H1 (cell line): Measurements from ENCODE around the gene FBXO44. TPM values are rescaled to one million over a fixed set of nuclear protein-coding genes. Genes with fewer than 3 reads are reported as not detected.

Experiments used
- CTCF ChIA-PET: fragments of 300-600 bp; sonication (Branson Sonifier 250); formaldehyde crosslinking; loops from one replicate; lab custom pipeline; 2021; ENCODE audit not compliant: partially characterized antibody; lab: Charles Lee
- POLR2A ChIA-PET: fragments of 300-600 bp; sonication (Branson Sonifier 250); formaldehyde crosslinking; loops from one replicate; lab custom pipeline; 2021; ENCODE audit warnings: inconsistent platforms; ENCODE audit not compliant: partially characterized antibody; lab: Charles Lee
- DNase-seq, 2 experiments: peaks; one replicate each; pipeline versions ENCODE4 v3.0.0 to v3.0.0-alpha.2; 2010 to 2022; ENCODE audit warnings: low spot score in 2 of 2, low read depth in 1 of 2, mixed read lengths in 1 of 2
- FAIRE-seq: peaks from 2 replicates; lab custom pipeline; 2011; peaks lifted over from hg19 to GRCh38; lab: Jason Lieb, UNC
- H2AFZ ChIP-seq: 2 replicates; pipeline ENCODE4 v1.8.1; 2012; ENCODE audit warnings: low read length, inconsistent platforms
- H2AK5ac ChIP-seq: 2 replicates; pipeline ENCODE4 v1.6.1; 2013; ENCODE audit warnings: low read depth, low read length
- H2BK120ac ChIP-seq: replicated peaks from 2 replicates; pipeline ENCODE3; 2013; ENCODE audit warnings: low read depth, low read length, inconsistent platforms
- H2BK12ac ChIP-seq: 2 replicates; pipeline ENCODE4 v1.6.1; 2013; ENCODE audit warnings: low read depth, low read length
- H2BK15ac ChIP-seq: 2 replicates; pipeline ENCODE4 v1.6.1; 2013; ENCODE audit warnings: low read length
- H2BK20ac ChIP-seq: 2 replicates; pipeline ENCODE4 v1.6.1; 2013; ENCODE audit warnings: low read length
- H2BK5ac ChIP-seq: 2 replicates; pipeline ENCODE4 v1.6.1; 2013; ENCODE audit warnings: low read depth, low read length
- H3K14ac ChIP-seq: 2 replicates; pipeline ENCODE4 v1.6.1; 2013; ENCODE audit warnings: inconsistent platforms; ENCODE audit not compliant: insufficient read length
- H3K18ac ChIP-seq: 2 replicates; pipeline ENCODE4 v1.6.1; 2013; ENCODE audit warnings: low read length; ENCODE audit errors: extremely low read depth
- H3K23ac ChIP-seq: 2 replicates; pipeline ENCODE4 v1.6.1; 2013; ENCODE audit warnings: inconsistent platforms; ENCODE audit not compliant: insufficient read length
- H3K23me2 ChIP-seq: 2 replicates; pipeline ENCODE4 v1.6.1; 2013; ENCODE audit warnings: low read depth, low read length
- H3K27ac ChIP-seq: 2 replicates; pipeline ENCODE4 v1.6.1; 2011; ENCODE audit warnings: low read depth, low read length, inconsistent platforms
- H3K27me3 ChIP-seq, 4 experiments: replicated peaks in 1 of 4; 1 replicate in 1 of 4; 2 replicates in 3 of 4; pipeline versions ENCODE4 v1.6.1 to v1.8.1; 2011 to 2013; ENCODE audit warnings: low read length in 3 of 4, mild to moderate bottlenecking in 3 of 4, inconsistent platforms in 2 of 4, mixed read lengths in 2 of 4, moderate library complexity in 1 of 4; ENCODE audit not compliant: control insufficient read depth in 3 of 4, insufficient read depth in 3 of 4; ENCODE audit errors: extremely low read depth in 1 of 4
- H3K36me3 ChIP-seq, 4 experiments: 2 replicates each; pipeline versions ENCODE4 v1.6.1 to v1.8.1; 2011 to 2013; ENCODE audit warnings: mild to moderate bottlenecking in 4 of 4, low read length in 3 of 4, moderate library complexity in 2 of 4, control low read depth in 1 of 4, inconsistent platforms in 1 of 4; ENCODE audit not compliant: insufficient read depth in 4 of 4, control insufficient read depth in 2 of 4
- H3K4ac ChIP-seq: replicated peaks from 2 replicates; pipeline ENCODE3; 2013; ENCODE audit warnings: low read length, low read depth, mixed read lengths, inconsistent platforms; ENCODE audit not compliant: insufficient read length
- H3K4me1 ChIP-seq, 4 experiments: replicated peaks in 1 of 4; 1 replicate in 1 of 4; 2 replicates in 3 of 4; pipeline versions ENCODE4 v1.6.1 to v1.8.1; 2011 to 2013; ENCODE audit warnings: low read length in 3 of 4, inconsistent platforms in 2 of 4, mixed read lengths in 1 of 4; ENCODE audit not compliant: insufficient read depth in 4 of 4, control insufficient read depth in 3 of 4
- H3K4me2 ChIP-seq, 2 experiments: 2 replicates each; pipeline versions ENCODE4 v1.6.1 to v1.8.1; 2011 to 2013; ENCODE audit warnings: low read depth in 2 of 2, low read length in 2 of 2, control low read depth in 1 of 2, inconsistent platforms in 1 of 2, mild to moderate bottlenecking in 1 of 2; ENCODE audit not compliant: insufficient read depth in 1 of 2
- H3K4me3 ChIP-seq, 4 experiments: fragments of 200-600, 300-600 bp in 1 of 4; sonication (generic), shearing (Covaris generic), sonication (Bioruptor Twin) in 1 of 4; 2 replicates each; pipeline versions ENCODE4 v1.5.1 to v1.8.1; 2011 to 2016; ENCODE audit warnings: low read length in 4 of 4, low read depth in 3 of 4, control low read depth in 2 of 4, inconsistent platforms in 2 of 4, mild to moderate bottlenecking in 2 of 4, mixed read lengths in 1 of 4, moderate library complexity in 1 of 4; ENCODE audit not compliant: insufficient read depth in 2 of 4; ENCODE audit errors: extremely low read depth in 1 of 4
- H3K56ac ChIP-seq: replicated peaks from 2 replicates; pipeline ENCODE3; 2013; ENCODE audit warnings: low read depth, mild to moderate bottlenecking, mixed read lengths, low read length, inconsistent platforms; ENCODE audit not compliant: insufficient read length
- H3K79me1 ChIP-seq: 2 replicates; pipeline ENCODE4 v1.6.1; 2013; ENCODE audit warnings: low read depth, low read length, control low read depth
- H3K79me2 ChIP-seq, 2 experiments: 2 replicates each; pipeline versions ENCODE4 v1.6.1 to v1.8.1; 2012 to 2013; ENCODE audit warnings: low read length in 2 of 2, mild to moderate bottlenecking in 2 of 2, inconsistent platforms in 1 of 2; ENCODE audit not compliant: insufficient read depth in 2 of 2, control insufficient read depth in 1 of 2
- H3K9ac ChIP-seq, 4 experiments: replicated peaks in 1 of 4; 1 replicate in 1 of 4; 2 replicates in 3 of 4; pipeline versions ENCODE4 v1.6.1 to v1.8.1; 2011 to 2013; ENCODE audit warnings: low read depth in 3 of 4, low read length in 3 of 4, control low read depth in 2 of 4, mild to moderate bottlenecking in 2 of 4, moderate library complexity in 2 of 4, inconsistent platforms in 1 of 4; ENCODE audit errors: extremely low read depth in 1 of 4
- H3K9me3 ChIP-seq, 2 experiments: 2 replicates each; pipeline versions ENCODE4 v1.6.1 to v1.8.1; 2012 to 2013; ENCODE audit warnings: mild to moderate bottlenecking in 2 of 2, moderate library complexity in 2 of 2, control low read depth in 1 of 2, inconsistent platforms in 1 of 2, low read depth in 1 of 2, low read length in 1 of 2, mixed read lengths in 1 of 2; ENCODE audit not compliant: insufficient read depth in 2 of 2
- H4K20me1 ChIP-seq, 2 experiments: replicated peaks in 1 of 2; 2 replicates each; pipeline versions ENCODE3 to v1.8.1; 2011 to 2013; ENCODE audit warnings: inconsistent platforms in 2 of 2, low read length in 2 of 2, mild to moderate bottlenecking in 1 of 2; ENCODE audit not compliant: insufficient read depth in 2 of 2, control insufficient read depth in 1 of 2
- H4K5ac ChIP-seq: 2 replicates; pipeline ENCODE4 v1.6.1; 2013; ENCODE audit warnings: low read length, low read depth, mixed read lengths, inconsistent platforms; ENCODE audit not compliant: insufficient read length
- H4K8ac ChIP-seq: 2 replicates; pipeline ENCODE4 v1.8.0; 2013; ENCODE audit warnings: mild to moderate bottlenecking, moderate library complexity, low read length, inconsistent platforms; ENCODE audit not compliant: insufficient read depth; ENCODE audit errors: extremely low read depth
- H4K91ac ChIP-seq: replicated peaks from 2 replicates; pipeline ENCODE3; 2013; ENCODE audit warnings: low read length, mixed read lengths, inconsistent platforms; ENCODE audit not compliant: insufficient read length
- CBX5 ChIP-seq: fragments of 300-800, 300-1000 bp; sonication (generic); IDR thresholded peaks from 2 replicates; pipeline ENCODE4 v1.7.1; 2016; ENCODE audit warnings: antibody characterized with exemption, low read length, low read depth
- WGBS, 2 experiments: shearing (Covaris generic) in 1 of 2; methylation state at CpG; one replicate each; pipeline versions ENCODE4 v1.1.6 to v1.1.7; 2013 to 2015; ENCODE audit warnings: low lambda C conversion rate in 2 of 2, mixed read lengths in 2 of 2, inconsistent platforms in 1 of 2, low coverage in 1 of 2, missing lambda C conversion rate in 1 of 2; ENCODE audit not compliant: insufficient replicate concordance in 2 of 2, insufficient coverage in 1 of 2, insufficient read length in 1 of 2; ENCODE audit errors: extremely low coverage in 1 of 2, missing lambda C conversion rate in 1 of 2; 5-methylcytosine and 5-hydroxymethylcytosine counted together
- polyA plus RNA-seq, 7 experiments: library from polyadenylated mRNA; depleted of rRNA in 3 of 7; stranded (reverse) in 5 of 7; unstranded in 2 of 7; fragments of >200 nt in 5 of 7; fragments of 200-250 nt in 2 of 7; gene quantifications; 1 replicate in 5 of 7; 2 replicates in 1 of 7; 4 replicates in 1 of 7; pipeline versions ENCODE4 v1.2.1 to v1.2.3, GENCODE V29; 2011 to 2013; ENCODE audit warnings: missing spikeins in 2 of 7, mixed read lengths in 2 of 7
- total RNA-seq: library from RNA; stranded (reverse); fragmentation: NEBNext Ultra II Directional; extraction: Animal tissue kit (Norgen Biotek cat#: 25700); gene quantifications from 2 replicates; pipeline ENCODE4 v1.2.1, GENCODE V29; 2021

Gene FBXO44
- total and polyA plus RNA-seq, 2 of the 8 experiments (the other 6 are each of a cell fraction or from before 2014, with no cell fraction given), result 27.0 to 27.2 TPM

DNA sequence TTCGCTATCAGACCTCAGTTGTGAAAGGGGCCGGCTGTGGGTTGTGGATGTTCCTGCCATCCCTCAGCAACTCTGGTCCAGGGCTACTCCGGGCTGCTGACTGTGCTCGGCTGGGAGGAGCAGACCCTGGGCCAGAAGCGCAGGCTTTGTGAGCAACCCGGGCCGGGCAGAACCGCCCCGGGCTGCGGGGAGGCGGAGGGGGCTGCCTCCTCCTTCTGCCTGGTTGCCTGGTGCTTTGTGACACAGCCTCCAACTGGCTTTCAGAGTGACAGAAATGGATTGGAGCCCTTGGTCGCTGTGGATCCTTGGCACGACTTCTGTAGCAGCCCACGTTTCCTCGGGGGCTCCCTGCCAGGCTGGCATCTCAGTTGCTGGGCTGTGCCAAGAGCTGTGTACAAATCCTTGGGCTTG, 46.9 kb downstream of the FBXO44 start:
- H3K4ac ChIP-seq, result no peak overlapping the region
- H3K27me3 ChIP-seq, result no peaks in the 10 kb centered on the region; a peak in 1 of 7 replicates
- peaks cover 6% of the 10 kb centered on the region for H3K23me2 ChIP-seq
- H4K20me1 ChIP-seq, result peaks cover 0 to 7% of the 10 kb centered on the region in 2 experiments
- peaks cover 7 to 41% (median 29%) of the 10 kb centered on the region in 4 experiments for H3K4me1 ChIP-seq
- no peak overlapping the region for H3K4me2 ChIP-seq
- no peak overlapping the region for H2AFZ ChIP-seq
- peak overlapping the region; percentile 89 for H4K91ac ChIP-seq
- H3K4me3 ChIP-seq, result no peak overlapping the region
- H3K27ac ChIP-seq, result no peak overlapping the region
- H2BK12ac ChIP-seq, result peak overlapping the region; percentile 100; the same call in 1 of the 2 replicates
- peaks cover 0 to 6% (median 0%) of the 10 kb centered on the region in 4 experiments; a peak in 1 of 8 replicates for H3K36me3 ChIP-seq
- no peak for DNase-seq
- no peak overlapping the region for H4K5ac ChIP-seq
- H3K56ac ChIP-seq, result no peak overlapping the region
- no peak overlapping the region for H3K9ac ChIP-seq
- no peak for FAIRE-seq
- no peak overlapping the region for H3K23ac ChIP-seq
- TF ChIP-seq CBX5, result no peak
- H2BK20ac ChIP-seq, result no peak overlapping the region
- H4K8ac ChIP-seq, result peak overlapping the region; percentile 26; the same call in 1 of the 2 replicates
- ChIA-PET CTCF (interaction anchor here (0.7 to 2.3 kb wide), 6 partner anchors 8 to 67 kb away, joined by 3 to 7 read pairs (median 6); no protein-coding TSS in a partner anchor), POLR2A (interaction anchor here (0.8 to 32.0 kb wide), 4 partner anchors 9 to 49 kb away, joined by 4 to 1025 read pairs (median 18); partner anchors contain the start of genes DRAXIN, FBXO6 and MAD2L2)
- peaks cover 6 to 13% of the 10 kb centered on the region in 2 experiments; a peak in 2 of 4 replicates for H3K79me2 ChIP-seq
- no peak overlapping the region for H3K18ac ChIP-seq
- peak overlapping the region; percentile 92; the same call in 1 of the 2 replicates for H2BK5ac ChIP-seq
- H2BK15ac ChIP-seq, result peak overlapping the region; percentile 99; the same call in 1 of the 2 replicates
- H2BK120ac ChIP-seq, result no peak overlapping the region
- peaks cover 9% of the 10 kb centered on the region for H3K79me1 ChIP-seq
- no peak overlapping the region for H3K14ac ChIP-seq
- WGBS, 2 experiments, result 81% methylated on average over 15 of the region's 15 CpGs; no CpG with 5 or more reads in 1 of the 2 experiments
- H2AK5ac ChIP-seq, result no peak overlapping the region; the same call in 1 of the 2 replicates
- H3K9me3 ChIP-seq, result no peaks in the 10 kb centered on the region
